Neuronal stem cell (in vitro differentiated cells): ENCODE data around the gene RIN3.

Experiments used
- DNase-seq: peaks from one replicate; pipeline ENCODE4 v3.0.0-alpha.2; 2013; ENCODE audit warnings: low spot score
- H2AFZ ChIP-seq: one replicate; pipeline ENCODE4 v1.6.1; 2013; ENCODE audit warnings: mild to moderate bottlenecking, low read length, inconsistent platforms
- H2AK5ac ChIP-seq: 2 replicates; pipeline ENCODE4 v1.6.1; 2013; ENCODE audit warnings: low read depth, mild to moderate bottlenecking, inconsistent platforms, low read length, moderate library complexity, mixed read lengths
- H2BK120ac ChIP-seq: 2 replicates; pipeline ENCODE4 v1.6.1; 2013; ENCODE audit warnings: low read depth, mild to moderate bottlenecking, inconsistent platforms, low read length, moderate library complexity, mixed read lengths
- H2BK12ac ChIP-seq: one replicate; pipeline ENCODE4 v1.6.1; 2013; ENCODE audit warnings: low read length, inconsistent platforms
- H2BK15ac ChIP-seq: 2 replicates; pipeline ENCODE4 v1.6.1; 2013; ENCODE audit warnings: mild to moderate bottlenecking, low read length, inconsistent platforms, mixed read lengths
- H2BK5ac ChIP-seq: one replicate; pipeline ENCODE4 v1.6.1; 2013; ENCODE audit warnings: inconsistent platforms, mild to moderate bottlenecking, low read length, moderate library complexity
- H3K14ac ChIP-seq: one replicate; pipeline ENCODE4 v1.6.1; 2013; ENCODE audit warnings: low read length, inconsistent platforms
- H3K18ac ChIP-seq: 2 replicates; pipeline ENCODE4 v1.6.1; 2013; ENCODE audit warnings: low read length, inconsistent platforms
- H3K23ac ChIP-seq: 2 replicates; pipeline ENCODE4 v1.6.1; 2013; ENCODE audit warnings: low read depth, mild to moderate bottlenecking, mixed read lengths, low read length, inconsistent platforms; ENCODE audit not compliant: poor library complexity
- H3K27ac ChIP-seq: replicated peaks from 3 replicates; pipeline ENCODE4 v1.5.1; 2013; ENCODE audit warnings: low read length, inconsistent platforms
- H3K27me3 ChIP-seq, 3 experiments: 2 replicates each; pipeline ENCODE4 v1.6.1; 2013; ENCODE audit warnings: low read length in 3 of 3, mild to moderate bottlenecking in 2 of 3, inconsistent platforms in 1 of 3, low read depth in 1 of 3, mixed read lengths in 1 of 3, moderate library complexity in 1 of 3; ENCODE audit not compliant: control insufficient read depth in 3 of 3, insufficient read depth in 3 of 3
- H3K36me3 ChIP-seq, 2 donors: replicated peaks in 1 of 2; 2 replicates each; pipeline ENCODE4 v1.6.1; 2013; ENCODE audit warnings: low read length in 2 of 2; ENCODE audit not compliant: control insufficient read depth in 2 of 2, insufficient read depth in 2 of 2
- H3K4ac ChIP-seq: 2 replicates; pipeline ENCODE4 v1.6.1; 2013; ENCODE audit warnings: inconsistent platforms, mild to moderate bottlenecking, low read length, moderate library complexity
- H3K4me1 ChIP-seq, 2 donors: 1 replicate in 1 of 2; 2 replicates in 1 of 2; pipeline ENCODE4 v1.6.1; 2013; ENCODE audit warnings: low read length in 2 of 2, low read depth in 1 of 2; ENCODE audit not compliant: control insufficient read depth in 2 of 2, insufficient read depth in 1 of 2
- H3K4me2 ChIP-seq: one replicate; pipeline ENCODE4 v1.6.1; 2013; ENCODE audit warnings: mild to moderate bottlenecking, low read length, inconsistent platforms; ENCODE audit not compliant: insufficient read depth, poor library complexity, severe bottlenecking
- H3K4me3 ChIP-seq, 2 donors: 2 replicates each; pipeline ENCODE4 v1.5.1; 2013; ENCODE audit warnings: low read length in 2 of 2, mild to moderate bottlenecking in 2 of 2, inconsistent platforms in 1 of 2, moderate library complexity in 1 of 2
- H3K79me1 ChIP-seq: one replicate; pipeline ENCODE4 v1.6.1; 2013; ENCODE audit warnings: low read depth, mild to moderate bottlenecking, inconsistent platforms, low read length, moderate library complexity
- H3K9ac ChIP-seq: one replicate; pipeline ENCODE4 v1.6.1; 2013; ENCODE audit warnings: mild to moderate bottlenecking, low read depth, low read length, inconsistent platforms; ENCODE audit not compliant: poor library complexity
- H3K9me3 ChIP-seq, 2 donors: replicated peaks in 1 of 2; 2 replicates each; pipeline versions ENCODE3 to v1.6.1; 2013; ENCODE audit warnings: low read length in 2 of 2, mild to moderate bottlenecking in 2 of 2, inconsistent platforms in 1 of 2, low read depth in 1 of 2, mixed read lengths in 1 of 2, moderate library complexity in 1 of 2; ENCODE audit not compliant: control insufficient read depth in 2 of 2, insufficient read depth in 1 of 2
- H4K8ac ChIP-seq: one replicate; pipeline ENCODE4 v1.6.1; 2013; ENCODE audit warnings: low read depth, mild to moderate bottlenecking, inconsistent platforms, low read length, moderate library complexity
- H4K91ac ChIP-seq: one replicate; pipeline ENCODE4 v1.6.1; 2013; ENCODE audit warnings: low read length, low read depth, mild to moderate bottlenecking, inconsistent platforms; ENCODE audit not compliant: poor library complexity
- WGBS, 2 donors: extraction: QIAGEN DNeasy Blood & Tissue Kit; methylation state at CpG; one replicate each; pipeline ENCODE4 v1.1.7; 2013; ENCODE audit warnings: missing lambda C conversion rate in 2 of 2, mixed read lengths in 1 of 2; ENCODE audit not compliant: insufficient read length in 2 of 2, insufficient replicate concordance in 1 of 2; ENCODE audit errors: extremely low coverage in 2 of 2; 5-methylcytosine and 5-hydroxymethylcytosine counted together

The RIN3 gene

GRCh38 chr14:92587700-92588085 lies 74.1 kb downstream of the RIN3 start:
- Histone ChIP-seq H3K36me3 (peaks cover 0 to 10% of the 10 kb centered on the region in 2 donors), H3K9ac (no peak overlapping the region), H3K23ac (no peak overlapping the region), H3K27ac (no peak overlapping the region), H3K14ac (no peak overlapping the region), H2BK120ac (no peak overlapping the region), H3K27me3 (no peaks in the 10 kb centered on the region), H3K79me1 (no peaks in the 10 kb centered on the region), H2AK5ac (no peak overlapping the region), H3K4me3 (no peak overlapping the region), H2BK5ac (no peak overlapping the region), H4K8ac (no peak overlapping the region), H2AFZ (no peak overlapping the region), H3K9me3 (peaks cover 2 to 3% of the 10 kb centered on the region in 2 donors), H2BK15ac (no peak overlapping the region), H3K4ac (no peak overlapping the region), H4K91ac (no peak overlapping the region), H3K18ac (no peak overlapping the region), H3K4me2 (no peak overlapping the region), H2BK12ac (no peak overlapping the region), H3K4me1 (no peaks in the 10 kb centered on the region)
- DNase-seq, result no peak
- WGBS, 2 donors, result no CpG with 5 or more reads among the region's 2 CpGs

DNA sequence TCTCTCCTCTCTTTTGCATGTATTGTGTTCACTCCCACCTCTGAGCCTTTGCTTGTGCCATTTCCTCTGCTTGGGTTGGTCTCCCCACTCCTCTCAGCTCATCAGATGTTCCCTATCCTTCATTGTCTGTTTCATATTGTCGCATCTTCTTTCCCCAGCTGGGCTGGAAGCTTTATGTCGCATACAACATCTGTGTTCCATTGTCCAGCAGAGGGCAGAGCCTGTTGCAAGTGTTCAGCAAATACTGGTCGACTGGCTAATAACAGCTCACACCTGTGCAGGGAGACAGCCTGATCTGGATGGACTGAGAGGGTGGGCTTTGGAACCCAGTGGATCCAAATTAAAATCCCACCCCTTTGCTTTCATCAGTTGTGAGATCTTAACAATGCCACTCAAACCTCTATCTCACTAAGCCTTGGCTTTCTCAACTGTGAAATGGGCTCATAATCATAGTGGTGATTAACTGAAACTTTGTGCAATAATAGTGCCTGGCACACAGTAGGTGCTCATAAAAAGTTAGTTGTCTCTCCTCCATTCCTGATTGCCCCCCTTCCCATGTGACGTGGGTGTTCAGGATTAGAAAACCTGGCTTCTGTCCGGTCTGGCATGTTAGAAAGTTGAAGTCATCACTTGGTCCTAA lies 75.8 kb downstream of the RIN3 start:
- Histone ChIP-seq H4K8ac (no peak overlapping the region), H3K14ac (no peak overlapping the region), H2AK5ac (no peak overlapping the region), H3K27ac (no peak overlapping the region), H3K4me1 (no peaks in the 10 kb centered on the region), H3K4me2 (no peak overlapping the region), H2BK5ac (no peak overlapping the region), H2BK120ac (no peak overlapping the region), H3K36me3 (no peaks in the 10 kb centered on the region), H3K18ac (no peak overlapping the region), H3K9me3 (no peaks in the 10 kb centered on the region), H2BK15ac (no peak overlapping the region), H3K27me3 (no peaks in the 10 kb centered on the region), H2BK12ac (no peak overlapping the region), H3K79me1 (no peaks in the 10 kb centered on the region), H3K4ac (no peak overlapping the region), H4K91ac (no peak overlapping the region), H3K23ac (no peak overlapping the region), H3K9ac (no peak overlapping the region), H2AFZ (no peak overlapping the region), H3K4me3 (peak overlapping the region in 1 of 2 donors; percentile 43)
- no CpG with 5 or more reads among the region's 5 CpGs for WGBS, 2 donors
- DNase-seq, result no peak

DNA sequence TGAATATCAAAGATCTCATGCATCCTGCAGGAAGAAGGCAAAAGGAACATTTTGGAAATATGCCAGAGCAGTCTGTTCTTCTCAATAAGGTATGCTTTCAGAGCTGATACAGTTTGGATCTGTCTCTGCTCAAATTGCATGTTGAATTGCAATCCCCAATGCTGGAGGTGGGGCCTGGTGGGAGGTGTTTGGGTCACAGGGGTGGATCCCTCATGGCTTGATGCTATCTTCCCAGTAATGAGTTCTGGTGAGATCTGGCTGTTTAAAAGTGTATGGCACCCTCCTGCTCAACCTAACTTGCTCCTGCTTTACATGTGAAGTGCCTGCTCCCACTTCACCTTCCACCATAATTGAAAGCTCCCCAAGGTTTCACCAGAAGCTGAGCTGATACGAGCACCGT lies 76.6 kb downstream of the RIN3 start:
- Histone ChIP-seq H2AK5ac (no peak overlapping the region), H3K4me2 (no peak overlapping the region)
- WGBS, 2 donors, result no CpG with 5 or more reads among the region's 2 CpGs

GRCh38 chr14:92590941-92591340 lies 77.4 kb downstream of the RIN3 start:
- no CpG with 5 or more reads among the region's 2 CpGs for WGBS, 2 donors
- no peak overlapping the region for H4K91ac ChIP-seq
- no peak overlapping the region for H3K4ac ChIP-seq
- no peak overlapping the region for H3K18ac ChIP-seq
- H3K27ac ChIP-seq, result no peak overlapping the region
- H3K9ac ChIP-seq, result no peak overlapping the region
- no peak overlapping the region for H2BK15ac ChIP-seq
- H3K4me1 ChIP-seq, result no peaks in the 10 kb centered on the region
- H3K9me3 ChIP-seq, result no peaks in the 10 kb centered on the region
- no peak overlapping the region for H2BK120ac ChIP-seq
- no peak overlapping the region for H2BK12ac ChIP-seq
- no peaks in the 10 kb centered on the region for H3K36me3 ChIP-seq
- H3K23ac ChIP-seq, result no peak overlapping the region
- no peak for DNase-seq
- no peak overlapping the region for H2BK5ac ChIP-seq
- no peak overlapping the region for H3K4me2 ChIP-seq
- H4K8ac ChIP-seq, result no peak overlapping the region
- no peaks in the 10 kb centered on the region for H3K79me1 ChIP-seq
- H3K27me3 ChIP-seq, result no peaks in the 10 kb centered on the region
- H3K14ac ChIP-seq, result no peak overlapping the region
- H2AFZ ChIP-seq, result no peak overlapping the region
- H2AK5ac ChIP-seq, result no peak overlapping the region
- no peak overlapping the region for H3K4me3 ChIP-seq

More for the DNA sequence above, 76.6 kb downstream of the RIN3 start:
- no peak overlapping the region for H2BK5ac ChIP-seq
- H4K8ac ChIP-seq, result no peak overlapping the region
- no peak overlapping the region for H3K23ac ChIP-seq
- no peak overlapping the region for H3K9ac ChIP-seq
- H2BK15ac ChIP-seq, result no peak overlapping the region
- no peak overlapping the region for H3K4me3 ChIP-seq
- H3K79me1 ChIP-seq, result no peaks in the 10 kb centered on the region
- no peak for DNase-seq
- no peak overlapping the region for H2BK120ac ChIP-seq
- H3K4me1 ChIP-seq, result no peaks in the 10 kb centered on the region
- H2AFZ ChIP-seq, result no peak overlapping the region
- H3K4ac ChIP-seq, result no peak overlapping the region
- no peaks in the 10 kb centered on the region for H3K27me3 ChIP-seq
- H3K18ac ChIP-seq, result no peak overlapping the region
- no peak overlapping the region for H3K14ac ChIP-seq
- no peaks in the 10 kb centered on the region for H3K36me3 ChIP-seq
- no peaks in the 10 kb centered on the region for H3K9me3 ChIP-seq
- no peak overlapping the region for H3K27ac ChIP-seq
- H4K91ac ChIP-seq, result no peak overlapping the region
- H2BK12ac ChIP-seq, result no peak overlapping the region
